Stimulated activated naive CD4-positive, alpha-beta T cell (primary cell): ENCODE data around the gene TMEM198.

ENCODE experiments used
- DNase-seq, 6 experiments: peaks; one replicate each; lab custom pipeline; 2025; lab: John Stamatoyannopoulos, UW

The TMEM198 gene

GRCh38 chr2:219544567-219544966 lies 739 bp downstream of the TMEM198 start:
- DNase-seq, result no peak

GRCh38 chr2:219545295-219545942 lies 1.6 kb downstream of the TMEM198 start:
- no peak for DNase-seq

GRCh38 chr2:219545943-219546352 lies 2.1 kb downstream of the TMEM198 start:
- no peak for DNase-seq

- no peak for DNase-seq
Observed at GRCh38 chr2:219547621-219548020, 3.8 kb downstream of the TMEM198 start.

GRCh38 chr2:219548990-219549389 lies 5.2 kb downstream of the TMEM198 start:
- no peak for DNase-seq

- DNase-seq, result no peak
Observed at GRCh38 chr2:219549619-219550018, 5.8 kb downstream of the TMEM198 start.

GRCh38 chr2:219551441-219552381 lies 7.9 kb downstream of the TMEM198 start:
- no peak for DNase-seq

GRCh38 chr2:219552382-219553167 lies 8.7 kb downstream of the TMEM198 start:
- peak; percentile 60 to 86 (median 76) for DNase-seq

- peak in 1 of 6 experiments; percentile 25 for DNase-seq
Observed at GRCh38 chr2:219553168-219553417, 9.3 kb downstream of the TMEM198 start.

- no peak for DNase-seq
Observed at GRCh38 chr2:219553463-219553963, 9.7 kb downstream of the TMEM198 start.

- no peak for DNase-seq
Observed at GRCh38 chr2:219554350-219554749, 10.5 kb downstream of the TMEM198 start.

GRCh38 chr2:219555956-219556355 lies 12.1 kb downstream of the TMEM198 start:
- DNase-seq, result no peak

- DNase-seq, result no peak
Observed at GRCh38 chr2:219556413-219556812, 12.6 kb downstream of the TMEM198 start.

GRCh38 chr2:219557320-219557719 lies 13.5 kb downstream of the TMEM198 start:
- no peak for DNase-seq

- DNase-seq, result no peak
Observed at GRCh38 chr2:219557791-219558785, 14.3 kb downstream of the TMEM198 start.

- no peak for DNase-seq
Observed at GRCh38 chr2:219559156-219559915, 15.5 kb downstream of the TMEM198 start.

- DNase-seq, result peak in 4 of 6 experiments; percentile 10 to 29 (median 14)
Observed at GRCh38 chr2:219560037-219560892, 16.4 kb downstream of the TMEM198 start.

GRCh38 chr2:219560893-219561178 lies 17.0 kb downstream of the TMEM198 start:
- DNase-seq, result no peak

GRCh38 chr2:219561179-219562048 lies 17.6 kb downstream of the TMEM198 start:
- no peak for DNase-seq
